Upper lobe of left lung (tissue), 6 donors: ENCODE results near the gene ICAM1. TPM values are rescaled to one million over a fixed set of nuclear protein-coding genes. Genes with fewer than 3 reads are reported as not detected.

Experiments used
- ATAC-seq, 2 donors: fragments of 200-7000 bp; cut with Tn5 transposase; one replicate each; pipeline ENCODE4 v1.9.1; 2022; ENCODE audit warnings: mild to moderate bottlenecking in 2 of 2, moderate library complexity in 2 of 2; ENCODE audit not compliant: low FRiP score in 2 of 2
- DNase-seq, 2 donors: peaks; one replicate each; pipeline ENCODE4 v3.0.0-alpha.2; 2019 to 2020
- H3K27ac ChIP-seq, 4 donors: fragments of 200-600 bp; sonication (generic); one replicate each; pipeline ENCODE4 v1.5.1; 2016 to 2019
- H3K27me3 ChIP-seq, 4 donors: fragments of 200-600 bp; sonication (generic); one replicate each; pipeline ENCODE4 v1.5.1; 2017 to 2019
- H3K36me3 ChIP-seq, 4 donors: fragments of 200-600 bp; sonication (generic); one replicate each; pipeline ENCODE4 v1.5.1; 2016 to 2019
- H3K4me1 ChIP-seq, 4 donors: fragments of 200-600 bp; sonication (generic); one replicate each; pipeline ENCODE4 v1.5.1; 2018 to 2019
- H3K4me3 ChIP-seq, 4 donors: fragments of 200-600 bp; sonication (generic); one replicate each; pipeline ENCODE4 v1.5.1; 2017 to 2019; ENCODE audit warnings: mild to moderate bottlenecking in 2 of 4, moderate library complexity in 1 of 4
- H3K9me3 ChIP-seq, 4 donors: fragments of 200-600 bp; sonication (generic); one replicate each; pipeline ENCODE4 v1.5.1; 2018 to 2019
- CTCF ChIP-seq, 6 experiments: fragments of 450-650 bp in 4 of 6; fragments of 200-600 bp in 2 of 6; sonication (generic) in 2 of 6; IDR thresholded peaks; one replicate each; pipeline ENCODE4 v1.5.1; 2016 to 2019; ENCODE audit warnings: antibody characterized with exemption in 6 of 6
- EP300 ChIP-seq, 4 donors: sonication (generic); formaldehyde crosslinking; IDR thresholded peaks; one replicate each; pipeline ENCODE4 v1.5.1; 2017; ENCODE audit warnings: antibody characterized with exemption in 4 of 4, control low read depth in 2 of 4
- POLR2A ChIP-seq, 4 donors: fragments of 450-650 bp; IDR thresholded peaks; one replicate each; pipeline ENCODE4 v1.5.1; 2016 to 2017; ENCODE audit warnings: antibody characterized with exemption in 4 of 4, mild to moderate bottlenecking in 2 of 4
- POLR2AphosphoS5 ChIP-seq, 2 donors: sonication (generic); formaldehyde crosslinking; IDR thresholded peaks; one replicate each; pipeline ENCODE4 v1.5.1; 2017; ENCODE audit warnings: antibody characterized with exemption in 2 of 2
- WGBS, 2 donors: methylation state at CpG; one replicate each; pipeline ENCODE4 v1.1.5; 2017 to 2018; 5-methylcytosine and 5-hydroxymethylcytosine counted together
- total RNA-seq, 6 donors: library from RNA; depleted of rRNA in 4 of 6; stranded (reverse); fragments of >200 nt in 4 of 6; gene quantifications; one replicate each; pipeline versions ENCODE4 v1.1.0 to v1.2.1, GENCODE V29; 2016 to 2021
- donor health status: DM: no; HTN: no; CAD: no; lungs with moderate emphysema.
- donor health status: DM: no; HTN: yes; CAD: no; lungs with severe emphysema.

Gene ICAM1
- total RNA-seq, 6 donors from 2014 or later = 190 to 791 (median 356) TPM

GRCh38 chr19:10266706-10267105 lies 4.2 kb upstream of the ICAM1 start:
- no peak for TF ChIP-seq EP300 (IDR thresholded peaks at IDR 0.05)
- no peak for TF ChIP-seq POLR2A (IDR thresholded peaks at IDR 0.05)
- no peak for TF ChIP-seq CTCF (IDR thresholded peaks at IDR 0.05)
- TF ChIP-seq POLR2AphosphoS5 (IDR thresholded peaks at IDR 0.05) = no peak
- WGBS, 2 donors = 81 to 86% methylated on average over 7 of the region's 7 CpGs
- Histone ChIP-seq H3K4me3 (no peak overlapping the region), H3K9me3 (no peaks in the 10 kb centered on the region), H3K36me3 (no peaks in the 10 kb centered on the region), H3K4me1 (peaks cover 21 to 44% (median 33%) of the 10 kb centered on the region in 4 donors), H3K27me3 (no peaks in the 10 kb centered on the region), H3K27ac (peak overlapping the region in 3 of 4 donors; percentile 94 to 98 (median 97))
- no peak for ATAC-seq
- no peak for DNase-seq

- Histone ChIP-seq H3K27ac (peak overlapping the region; percentile 94 to 98 (median 98)), H3K4me3 (no peak overlapping the region), H3K27me3 (no peaks in the 10 kb centered on the region), H3K9me3 (no peaks in the 10 kb centered on the region), H3K4me1 (peaks cover 31 to 57% (median 41%) of the 10 kb centered on the region in 4 donors), H3K36me3 (peaks cover 0 to 5% (median 0%) of the 10 kb centered on the region in 4 donors)
- TF ChIP-seq CTCF (IDR thresholded peaks at IDR 0.05) = no peak
- peak in 1 of 2 donors; percentile 61 for TF ChIP-seq POLR2AphosphoS5 (IDR thresholded peaks at IDR 0.05)
- TF ChIP-seq EP300 (IDR thresholded peaks at IDR 0.05) = peak in 1 of 4 donors; percentile 53
- TF ChIP-seq POLR2A (IDR thresholded peaks at IDR 0.05) = peak in 1 of 4 donors; percentile 26
- peak in 1 of 2 donors; percentile 40 for DNase-seq
- no peak for ATAC-seq
- WGBS, 2 donors = 47 to 80% methylated on average over 1 to 6 of the region's 6 CpGs
These were observed 2.8 kb upstream of the ICAM1 start for GRCh38 chr19:10268071-10268470.

DNA sequence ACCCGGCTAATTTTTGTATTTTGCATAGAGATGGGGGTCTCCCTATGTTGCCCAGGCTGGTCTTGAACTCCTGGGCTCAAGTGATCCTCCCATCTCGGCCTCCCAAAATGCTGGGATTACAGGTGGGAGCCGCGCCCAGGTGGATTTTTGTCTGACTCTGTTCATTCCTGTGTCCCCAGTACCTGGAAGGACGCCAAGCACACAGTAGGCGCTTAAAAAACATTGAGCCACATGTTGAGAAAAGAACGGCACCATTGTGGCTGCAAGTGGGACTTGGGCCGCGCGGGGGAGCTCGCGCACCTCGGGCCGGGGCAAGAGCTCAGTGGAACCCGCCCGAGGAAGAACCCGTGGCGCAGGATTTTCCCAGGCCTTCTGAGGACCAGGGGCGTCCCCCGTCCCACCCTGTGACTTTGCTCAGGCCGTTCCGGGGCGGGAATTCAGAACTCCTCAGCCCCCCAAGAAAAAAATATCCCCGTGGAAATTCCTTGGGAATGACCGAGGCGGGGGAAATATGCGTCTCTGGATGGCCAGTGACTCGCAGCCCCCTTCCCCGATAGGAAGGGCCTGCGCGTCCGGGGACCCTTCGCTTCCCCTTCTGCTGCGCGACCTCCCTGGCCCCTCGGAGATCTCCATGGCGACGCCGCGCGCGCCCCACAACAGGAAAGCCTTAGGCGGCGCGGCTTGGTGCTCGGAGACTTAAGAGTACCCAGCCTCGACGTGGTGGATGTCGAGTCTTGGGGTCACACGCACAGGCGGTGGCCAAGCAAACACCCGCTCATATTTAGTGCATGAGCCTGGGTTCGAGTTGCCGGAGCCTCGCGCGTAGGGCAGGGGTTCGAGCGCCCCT lies 1.4 kb upstream of the ICAM1 start:
- ATAC-seq = peak; percentile 90 to 91
- 3 to 9% methylated on average over 24 of the region's 59 CpGs for WGBS, 2 donors

DNA sequence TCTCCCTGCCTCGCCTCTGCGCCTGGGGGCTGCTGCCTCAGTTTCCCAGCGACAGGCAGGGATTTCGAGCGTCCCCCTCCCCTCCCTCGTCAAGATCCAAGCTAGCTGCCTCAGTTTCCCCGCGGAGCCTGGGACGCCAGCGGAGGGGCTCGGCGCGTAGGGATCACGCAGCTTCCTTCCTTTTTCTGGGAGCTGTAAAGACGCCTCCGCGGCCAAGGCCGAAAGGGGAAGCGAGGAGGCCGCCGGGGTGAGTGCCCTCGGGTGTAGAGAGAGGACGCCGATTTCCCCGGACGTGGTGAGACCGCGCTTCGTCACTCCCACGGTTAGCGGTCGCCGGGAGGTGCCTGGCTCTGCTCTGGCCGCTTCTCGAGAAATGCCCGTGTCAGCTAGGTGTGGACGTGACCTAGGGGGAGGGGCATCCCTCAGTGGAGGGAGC lies 722 bp upstream of the ICAM1 start:
- TF ChIP-seq CTCF (IDR thresholded peaks at IDR 0.05) (no peak), POLR2AphosphoS5 (IDR thresholded peaks at IDR 0.05) (peak in 1 of 2 donors; percentile 1)

More for the DNA sequence above, 1.4 kb upstream of the ICAM1 start:
- H3K27ac ChIP-seq = peak overlapping the region; percentile 94 to 98 (median 98)
- peak; percentile 93 to 99 for DNase-seq
- H3K4me3 ChIP-seq = peak overlapping the region; percentile 59 to 74 (median 60)
- peaks cover 41 to 71% (median 48%) of the 10 kb centered on the region in 4 donors for H3K4me1 ChIP-seq
- peak in 2 of 4 donors; percentile 22 to 79 for TF ChIP-seq EP300 (IDR thresholded peaks at IDR 0.05)
- TF ChIP-seq POLR2AphosphoS5 (IDR thresholded peaks at IDR 0.05) = peak in 1 of 2 donors; percentile 46
- peak; percentile 89 to 97 (median 94) for TF ChIP-seq CTCF (IDR thresholded peaks at IDR 0.05)
- peak in 2 of 4 donors; percentile 6 to 28 for TF ChIP-seq POLR2A (IDR thresholded peaks at IDR 0.05)
- H3K27me3 ChIP-seq = no peaks in the 10 kb centered on the region
- no peaks in the 10 kb centered on the region for H3K9me3 ChIP-seq
- peaks cover 0 to 13% (median 3%) of the 10 kb centered on the region in 4 donors for H3K36me3 ChIP-seq

More for the DNA sequence above, 722 bp upstream of the ICAM1 start:
- DNase-seq (peak; percentile 90 to 92), ATAC-seq (peak; percentile 83 to 84)
- peaks cover 0 to 19% (median 9%) of the 10 kb centered on the region in 4 donors for H3K36me3 ChIP-seq
- peaks cover 45 to 78% (median 48%) of the 10 kb centered on the region in 4 donors for H3K4me1 ChIP-seq
- no peaks in the 10 kb centered on the region for H3K9me3 ChIP-seq
- H3K27me3 ChIP-seq = no peaks in the 10 kb centered on the region
- peak overlapping the region; percentile 94 to 98 (median 98) for H3K27ac ChIP-seq
- H3K4me3 ChIP-seq = peak overlapping the region; percentile 59 to 74 (median 60)
- WGBS, 2 donors = 0% methylated on average over 1 to 23 of the region's 37 CpGs
